ENCODE measurements around the gene ELL. TPM values are rescaled to one million over a fixed set of nuclear protein-coding genes. Genes with fewer than 3 reads are reported as not detected.
A peak's percentile ranks its signal among the peaks of the same experiment; 100 is the strongest.

The ELL gene
- total RNA-seq, 4 donors from 2014 or later, result 4.1 to 43.5 (median 21.7) TPM

GRCh38 chr19:18443831-18444230, 78.0 kb downstream of the ELL start:
- intact Hi-C loops (cut with DNase I; ENCODE audit: low total_unique reads), result loop anchor here (10.0 kb wide), 1 partner anchor 131 kb away; the partner anchor contains the start of gene UBA52
- DNase-seq, result no peak
- TF ChIP-seq CTCF (IDR thresholded peaks at IDR 0.05), result no peak
- TF ChIP-seq POLR2A (IDR thresholded peaks at IDR 0.05), result no peak
- H3K4me3 ChIP-seq, result no peak overlapping the region
- H3K36me3 ChIP-seq, result no peaks in the 10 kb centered on the region
- H3K9me3 ChIP-seq, result no peaks in the 10 kb centered on the region
- H3K4me1 ChIP-seq, result peaks cover 0 to 3% of the 10 kb centered on the region in 2 donors
- H3K27me3 ChIP-seq, result no peaks in the 10 kb centered on the region
- no peak overlapping the region for H3K27ac ChIP-seq

- Histone ChIP-seq H3K27ac (no peak overlapping the region), H3K27me3 (no peaks in the 10 kb centered on the region), H3K36me3 (no peaks in the 10 kb centered on the region), H3K4me1 (peaks cover 0 to 7% of the 10 kb centered on the region in 2 donors), H3K9me3 (no peaks in the 10 kb centered on the region), H3K4me3 (no peak overlapping the region)
- intact Hi-C loops (cut with DNase I; ENCODE audit: low total_unique reads), result loop anchor here (10.0 kb wide), 1 partner anchor 131 kb away; the partner anchor contains the start of gene UBA52
- DNase-seq, result no peak
- TF ChIP-seq POLR2A (IDR thresholded peaks at IDR 0.05) (no peak), CTCF (IDR thresholded peaks at IDR 0.05) (no peak)
Measured at GRCh38 chr19:18443406-18443805, 78.5 kb downstream of the ELL start.

GRCh38 chr19:18442941-18443340, 78.9 kb downstream of the ELL start:
- no peak for DNase-seq
- Histone ChIP-seq H3K36me3 (no peaks in the 10 kb centered on the region), H3K9me3 (no peaks in the 10 kb centered on the region), H3K4me1 (peaks cover 0 to 10% of the 10 kb centered on the region in 2 donors), H3K27ac (no peak overlapping the region), H3K4me3 (no peak overlapping the region), H3K27me3 (no peaks in the 10 kb centered on the region)
- intact Hi-C loops (cut with DNase I; ENCODE audit: low total_unique reads), result loop anchor here (10.0 kb wide), 1 partner anchor 132 kb away; the partner anchor contains the start of gene UBA52
- TF ChIP-seq CTCF (IDR thresholded peaks at IDR 0.05), result no peak

GRCh38 chr19:18441804-18442788, 79.8 kb downstream of the ELL start:
- H3K4me1 ChIP-seq, result peaks cover 0 to 10% of the 10 kb centered on the region in 2 donors
- H3K9me3 ChIP-seq, result no peaks in the 10 kb centered on the region
- no peaks in the 10 kb centered on the region for H3K36me3 ChIP-seq
- H3K27ac ChIP-seq, result no peak overlapping the region
- TF ChIP-seq POLR2A (IDR thresholded peaks at IDR 0.05), result no peak
- no peak overlapping the region for H3K4me3 ChIP-seq
- DNase-seq, result no peak
- intact Hi-C loops (cut with DNase I; ENCODE audit: low total_unique reads), result loop anchor here (10.0 kb wide), 1 partner anchor 133 kb away; the partner anchor contains the start of gene UBA52
- H3K27me3 ChIP-seq, result no peaks in the 10 kb centered on the region

GRCh38 chr19:18440936-18441803, 80.7 kb downstream of the ELL start:
- no peaks in the 10 kb centered on the region for H3K9me3 ChIP-seq
- H3K27ac ChIP-seq, result peak overlapping the region in 1 of 2 donors; percentile 21
- no peaks in the 10 kb centered on the region for H3K36me3 ChIP-seq
- no peak overlapping the region for H3K4me3 ChIP-seq
- TF ChIP-seq CTCF (IDR thresholded peaks at IDR 0.05), result no peak
- TF ChIP-seq POLR2A (IDR thresholded peaks at IDR 0.05), result no peak
- intact Hi-C loops (cut with DNase I; ENCODE audit: low total_unique reads), result loop anchor here (10.0 kb wide), 1 partner anchor 134 kb away; the partner anchor contains the start of gene UBA52
- no peaks in the 10 kb centered on the region for H3K27me3 ChIP-seq
- no peak for DNase-seq
- H3K4me1 ChIP-seq, result peaks cover 0 to 10% of the 10 kb centered on the region in 2 donors
